Psoas muscle (tissue), 8 donors: ENCODE results near the gene KLRK1. TPM values are rescaled to one million over a fixed set of nuclear protein-coding genes. Genes with fewer than 3 reads are reported as not detected.
A peak's percentile ranks its signal among the peaks of the same experiment; 100 is the strongest.
"Not testable (repeated sequence)": the region's sequence is repeated elsewhere in the genome, so short reads cannot be mapped to it uniquely, and the experiment has no call there.

Source experiments
- ATAC-seq, 4 donors: fragments of 200-7000 bp; cut with Tn5 transposase; one replicate each; pipeline ENCODE4 v1.9.1; 2020; ENCODE audit warnings: moderate library complexity in 3 of 4, mild to moderate bottlenecking in 2 of 4
- DNase-seq, 2 donors: peaks; one replicate each; pipeline ENCODE4 v3.0.0-alpha.2; 2020
- H3K27ac ChIP-seq: fragments of 200-600 bp; one replicate; pipeline ENCODE4 v1.8.0; 2022
- H3K27me3 ChIP-seq, 3 donors: fragments of 200-600 bp in 1 of 3; one replicate each; pipeline versions ENCODE4 v1.6.1 to v1.8.0; 2013 to 2022; ENCODE audit warnings: low read length in 2 of 3, mild to moderate bottlenecking in 2 of 3, moderate library complexity in 1 of 3; ENCODE audit not compliant: insufficient read depth in 3 of 3
- H3K36me3 ChIP-seq, 2 donors: fragments of 200-600 bp in 1 of 2; one replicate each; pipeline versions ENCODE4 v1.6.1 to v1.8.0; 2013 to 2022; ENCODE audit warnings: low read depth in 1 of 2, mild to moderate bottlenecking in 1 of 2, moderate library complexity in 1 of 2; ENCODE audit not compliant: insufficient read depth in 1 of 2
- H3K4me1 ChIP-seq: fragments of 200-600 bp; one replicate; pipeline ENCODE4 v1.8.0; 2022
- H3K4me3 ChIP-seq: fragments of 200-600 bp; one replicate; pipeline ENCODE4 v1.8.0; 2022; ENCODE audit warnings: mild to moderate bottlenecking
- H3K9me3 ChIP-seq: fragments of 200-600 bp; one replicate; pipeline ENCODE4 v1.8.0; 2022
- CTCF ChIP-seq: fragments of 200-600 bp; IDR thresholded peaks from one replicate; pipeline ENCODE4 v1.8.0; 2022; ENCODE audit warnings: antibody characterized with exemption
- WGBS, 3 donors: extraction: QIAGEN DNeasy Blood & Tissue Kit; methylation state at CpG; one replicate each; pipeline versions ENCODE4 v1.1.6 to v1.1.7; 2013; 5-methylcytosine and 5-hydroxymethylcytosine counted together
- intact Hi-C, 2 donors: fragments of 100-400 bp; cut with DNase I; formaldehyde crosslinking; loops; one replicate each; pipeline versions ENCODE4 v1.11.0 to v1.14.2; 2022
- polyA plus RNA-seq, 3 donors: library from polyadenylated mRNA; stranded (reverse); fragments of 200-250 nt; gene quantifications; one replicate each; pipeline ENCODE4 v1.2.3, GENCODE V29; 2013
- total RNA-seq, 4 donors: library from RNA; stranded (reverse); fragmentation: NEBNext Ultra II Directional in 2 of 4; extraction: Animal tissue kit (Norgen Biotek cat#: 25700) in 2 of 4; gene quantifications; one replicate each; pipeline versions ENCODE4 v1.2.1 to v1.2.4, GENCODE V29; 2021 to 2023
- donor health status: healthy with polysubstance abuse.
- donor health status: DM: no; HTN: no; CAD: no; lungs with moderate emphysema.
- donor health status: Bipolar disorder and iron deficiency.
- donor health status: healthy.
- donor health status: DM: yes; HTN: yes; CAD: no.
- donor health status: DM: no; HTN: no; CAD: no.
- donor health status: DM: no; HTN: no; CAD: no.
- donor health status: DM: yes; HTN: yes; CAD: no.

The KLRK1 gene
- total and polyA plus RNA-seq, 7 donors = 0.09 to 0.55 (median 0.31) TPM; not detected in 1

- ATAC-seq (no peak), DNase-seq (no peak)
- no peaks in the 10 kb centered on the region for H3K36me3 ChIP-seq
- TF ChIP-seq CTCF = no peak
- whole genome bisulfite sequencing, 3 donors = 34 to 60% (median 54%) methylated on average over 10 of the region's 10 CpGs
- H3K4me1 ChIP-seq = peaks cover 9% of the 10 kb centered on the region
- H3K9me3 ChIP-seq = no peaks in the 10 kb centered on the region
- no peaks in the 10 kb centered on the region for H3K27me3 ChIP-seq
- H3K27ac ChIP-seq = peak overlapping the region; percentile 54
- intact Hi-C loops = loop anchor here in 1 of 2 donors (10.0 kb wide), 2 partner anchors 144 to 1674 kb away; partner anchors contain the start of gene RIMKLB
- peak overlapping the region; percentile 20 for H3K4me3 ChIP-seq
These were observed 21.4 kb downstream of the KLRK1 start for GRCh38 chr12:10368206-10369171.

- peaks cover 17% of the 10 kb centered on the region for H3K4me1 ChIP-seq
- H3K27me3 ChIP-seq, H3K4me3 ChIP-seq, ATAC-seq, H3K36me3 ChIP-seq, H3K9me3 ChIP-seq, DNase-seq: not testable (repeated sequence)
- WGBS, 3 donors = 69 to 91% (median 73%) methylated on average over 4 of the region's 4 CpGs
- H3K27ac ChIP-seq = peak overlapping the region; percentile 54
- intact Hi-C loops = loop anchor here in 1 of 2 donors (10.0 kb wide), 2 partner anchors 143 to 1673 kb away; partner anchors contain the start of gene RIMKLB
These were observed 22.1 kb downstream of the KLRK1 start for GRCh38 chr12:10367714-10368113.

DNA sequence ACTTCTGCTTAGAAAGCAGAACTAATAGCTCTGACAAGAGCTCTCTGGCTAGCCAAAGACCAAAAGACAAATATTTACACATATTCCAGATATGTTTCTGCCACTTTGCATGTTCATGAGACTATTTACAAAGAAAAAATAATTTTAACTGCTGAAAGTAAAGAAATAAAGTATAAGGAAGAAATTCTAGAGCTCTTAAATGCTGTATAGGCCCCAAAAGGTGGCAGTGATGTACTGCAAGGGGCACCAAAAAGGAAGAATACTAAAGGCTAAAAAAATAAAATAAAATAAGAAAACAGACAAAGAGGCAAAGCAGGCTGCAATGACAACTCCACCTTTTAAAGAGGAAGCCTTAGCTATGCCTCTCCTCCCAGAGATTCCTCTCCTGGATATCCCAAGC, 23.0 kb downstream of the KLRK1 start:
- no peak for TF ChIP-seq CTCF
- Histone ChIP-seq H3K36me3 (no peaks in the 10 kb centered on the region), H3K27me3 (no peaks in the 10 kb centered on the region), H3K4me1 (peaks cover 18% of the 10 kb centered on the region), H3K27ac (peak overlapping the region; percentile 87), H3K9me3 (no peaks in the 10 kb centered on the region), H3K4me3 (no peak overlapping the region)
- intact Hi-C loops = loop anchor here in 1 of 2 donors (10.0 kb wide), 2 partner anchors 142 to 1672 kb away; partner anchors contain the start of gene RIMKLB
- no peak for ATAC-seq
- DNase-seq = no peak

- Histone ChIP-seq H3K9me3 (no peaks in the 10 kb centered on the region), H3K36me3 (no peaks in the 10 kb centered on the region), H3K27ac (peak overlapping the region; percentile 87), H3K4me1 (peaks cover 23% of the 10 kb centered on the region), H3K4me3 (peak overlapping the region; percentile 78), H3K27me3 (no peaks in the 10 kb centered on the region)
- intact Hi-C loops = loop anchor here in 1 of 2 donors (10.0 kb wide), 2 partner anchors 141 to 1671 kb away; partner anchors contain the start of gene RIMKLB
- no peak for DNase-seq
- 21 to 31% (median 24%) methylated on average over 6 of the region's 6 CpGs for WGBS, 3 donors
- TF ChIP-seq CTCF = peak; percentile 13
- peak in 1 of 4 donors; percentile 28 for ATAC-seq
These were observed 24.0 kb downstream of the KLRK1 start for GRCh38 chr12:10365696-10366405.
